Left ventricle myocardium inferior (tissue), 1 donor: ENCODE measurements around the gene GPR137. TPM values are rescaled to one million over a fixed set of nuclear protein-coding genes. Genes with fewer than 3 reads are reported as not detected.

Experiments
- DNase-seq: peaks from one replicate; pipeline ENCODE4 v3.0.0-alpha.2; 2020
- H3K27ac ChIP-seq: fragments of 200-600 bp; replicated peaks from 2 replicates; pipeline ENCODE4 v1.8.0; 2021
- H3K27me3 ChIP-seq: fragments of 200-600 bp; 2 replicates; pipeline ENCODE4 v1.8.0; 2021; ENCODE audit warnings: low read depth
- H3K36me3 ChIP-seq: fragments of 200-600 bp; 2 replicates; pipeline ENCODE4 v1.8.0; 2021
- H3K4me1 ChIP-seq: fragments of 200-600 bp; 2 replicates; pipeline ENCODE4 v1.8.0; 2021
- H3K4me3 ChIP-seq: fragments of 200-600 bp; 2 replicates; pipeline ENCODE4 v1.8.0; 2021; ENCODE audit warnings: mild to moderate bottlenecking, moderate library complexity
- H3K9me3 ChIP-seq: fragments of 200-600 bp; replicated peaks from 2 replicates; pipeline ENCODE4 v1.8.0; 2021
- CTCF ChIP-seq: fragments of 200-600 bp; IDR thresholded peaks from 2 replicates; pipeline ENCODE4 v1.8.0; 2021; ENCODE audit warnings: antibody characterized with exemption, mild to moderate bottlenecking, borderline replicate concordance
- intact Hi-C: fragments of 100-400 bp; cut with micrococcal nuclease; formaldehyde crosslinking; loops from one replicate; pipeline ENCODE4 v1.11.0; 2022
- total RNA-seq: library from RNA; stranded (reverse); fragmentation: NEBNext Ultra II Directional; extraction: Animal tissue kit (Norgen Biotek cat#: 25700); gene quantifications from one replicate; pipeline ENCODE4 v1.2.1, GENCODE V29; 2021
- donor health status: DM: no; HTN: yes; CAD: no; lungs with severe emphysema.

Gene GPR137
- total RNA-seq, 1 donor from 2014 or later = 28.4 TPM

- TF ChIP-seq CTCF = no peak
- no peak for DNase-seq
- H3K27me3 ChIP-seq = peaks cover 44% of the 10 kb centered on the region
- H3K9me3 ChIP-seq = no peaks in the 10 kb centered on the region
- intact Hi-C loops = no loop called here
- no peak overlapping the region for H3K27ac ChIP-seq
- no peak overlapping the region for H3K4me3 ChIP-seq
- H3K36me3 ChIP-seq = no peaks in the 10 kb centered on the region
- H3K4me1 ChIP-seq = peaks cover 40% of the 10 kb centered on the region
These were observed 3.4 kb downstream of the GPR137 start for GRCh38 chr11:64289002-64289564.

DNA sequence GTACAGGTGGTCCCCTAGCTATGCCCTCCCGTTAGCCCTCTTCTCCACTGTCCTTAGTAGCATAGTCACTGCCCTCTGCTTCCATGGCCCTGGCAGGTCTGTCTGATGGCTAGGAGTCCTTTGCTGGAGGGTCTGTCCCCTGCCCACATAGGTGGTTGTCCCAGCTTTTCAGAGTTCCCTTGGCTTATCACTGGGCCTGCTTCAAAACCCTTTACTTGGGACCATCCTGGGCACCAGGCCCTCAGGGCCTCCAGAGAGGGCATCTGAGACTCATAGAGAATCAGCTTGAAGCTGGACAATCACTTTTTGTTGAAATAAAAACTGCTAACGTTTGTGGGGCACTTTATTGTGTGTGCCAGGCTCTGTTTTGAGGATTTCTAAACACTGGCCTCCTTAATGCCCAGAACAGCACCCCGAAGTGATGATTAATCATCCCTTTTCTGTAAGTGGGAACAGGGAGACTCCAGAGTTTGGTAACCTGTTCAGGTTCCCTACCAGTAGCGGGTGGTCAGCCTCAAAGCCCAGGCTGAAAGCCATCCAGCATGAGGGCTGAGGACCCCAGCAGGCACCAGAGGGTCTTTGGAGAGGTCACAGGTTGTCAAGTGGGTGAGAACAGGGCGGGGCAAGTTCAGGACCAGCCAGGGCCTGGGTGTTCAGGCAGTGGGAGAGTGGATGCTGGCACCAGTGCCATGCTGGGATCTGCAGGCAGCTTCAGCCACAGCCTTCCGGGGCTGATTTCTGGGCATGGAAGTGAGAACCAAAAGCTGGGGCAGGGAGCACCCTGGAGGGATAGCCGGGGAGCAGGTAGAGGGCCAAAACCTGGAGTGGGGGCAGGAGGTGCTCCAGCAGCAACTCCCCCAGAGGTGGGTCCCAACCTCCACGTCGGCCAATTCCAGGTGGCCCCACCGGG, 5.0 kb downstream of the GPR137 start:
- Histone ChIP-seq H3K9me3 (no peaks in the 10 kb centered on the region), H3K27ac (no peak overlapping the region), H3K4me3 (peak overlapping the region; percentile 61), H3K4me1 (peaks cover 27% of the 10 kb centered on the region), H3K27me3 (peaks cover 60% of the 10 kb centered on the region), H3K36me3 (no peaks in the 10 kb centered on the region)
- no peak for DNase-seq
- no peak for TF ChIP-seq CTCF
- intact Hi-C loops = no loop called here

DNA sequence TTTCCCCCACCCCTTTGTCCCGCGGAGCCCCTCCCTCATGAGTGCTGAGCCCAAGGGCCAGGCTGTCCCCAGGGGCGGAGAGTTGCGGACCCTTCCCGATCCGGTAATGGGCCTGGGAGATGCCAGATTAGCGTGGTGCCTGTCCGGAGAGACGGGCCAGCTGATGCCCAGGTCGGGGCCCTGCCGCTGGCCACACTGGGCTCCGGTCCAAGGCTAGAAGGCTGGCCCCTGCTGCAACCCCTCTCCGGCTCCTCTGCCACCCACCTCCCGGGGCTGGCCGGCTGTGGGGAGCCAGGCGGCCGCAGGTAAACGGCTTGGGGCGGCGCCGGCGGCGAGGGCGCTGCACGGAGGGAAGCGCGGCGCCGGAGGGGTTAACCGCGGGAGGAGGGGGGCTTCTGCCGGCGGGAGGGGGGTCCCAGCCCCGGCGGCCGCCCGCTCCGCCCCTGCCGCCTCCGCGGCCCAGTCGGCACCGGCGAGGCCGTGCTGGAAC, 5.7 kb downstream of the GPR137 start, which contains the start of gene KCNK4:
KCNK4 (plus strand) TSS at position 41 of the 490 bp plus-strand sequence. CDS start 1,717 bp downstream, outside the sequence.
- H3K27me3 ChIP-seq = peaks cover 67% of the 10 kb centered on the region
- TF ChIP-seq CTCF = no peak
- no peak within 1 kb of the TSS for H3K27ac ChIP-seq
- peak within 1 kb of the TSS; percentile 61 for H3K4me3 ChIP-seq
- no peaks in the 10 kb centered on the region for H3K36me3 ChIP-seq
- intact Hi-C loops = no loop called here
- no peak for DNase-seq
- peaks cover 21% of the 10 kb centered on the region for H3K4me1 ChIP-seq
- no peaks in the 10 kb centered on the region for H3K9me3 ChIP-seq

- Histone ChIP-seq H3K4me3 (peak overlapping the region; percentile 61), H3K9me3 (no peaks in the 10 kb centered on the region), H3K27me3 (peaks cover 73% of the 10 kb centered on the region), H3K36me3 (no peaks in the 10 kb centered on the region), H3K4me1 (peaks cover 18% of the 10 kb centered on the region), H3K27ac (no peak overlapping the region)
- TF ChIP-seq CTCF = no peak
- DNase-seq = no peak
- intact Hi-C loops = no loop called here
These were observed 6.3 kb downstream of the GPR137 start for GRCh38 chr11:64291752-64292459.
